HCT116 (cell line): ENCODE results near the gene QKI. TPM values are rescaled to one million over a fixed set of nuclear protein-coding genes. Genes with fewer than 3 reads are reported as not detected.

Experiments
- ATAC-seq: fragments of 200-7000 bp; cut with Tn5 transposase; 2 replicates; pipeline ENCODE4 v1.9.1; 2020; ENCODE audit warnings: mild to moderate bottlenecking, moderate library complexity
- BruUV-seq: library from RNA; stranded (reverse); fragments of 400-500 nt; replicated peaks from 2 replicates; lab custom pipeline; 2021; lab: Mats Ljungman, UMichigan
- CTCF ChIA-PET: fragments of 300-600 bp; sonication (Branson Sonifier 250); formaldehyde crosslinking; loops from one replicate; lab custom pipeline; 2021; ENCODE audit warnings: antibody characterized with exemption; lab: Charles Lee
- POLR2A ChIA-PET: fragments of 300-600, 350-600 bp; sonication (Branson Sonifier 250); formaldehyde crosslinking; loops from one replicate; lab custom pipeline; 2021; ENCODE audit warnings: antibody characterized with exemption; lab: Charles Lee
- RAD21 ChIA-PET, 2 experiments: fragments of 300-600 bp; sonication (Branson Sonifier 250); formaldehyde crosslinking; loops; one replicate each; lab custom pipeline; 2023; ENCODE audit warnings: low total read pairs in 2 of 2; ENCODE audit not compliant: uncharacterized antibody in 2 of 2, unreplicated experiment in 2 of 2, low non-redundant PET in 1 of 2; lab: Charles Lee
- DNase-seq: peaks from one replicate; pipeline ENCODE4 v3.0.0-alpha.2; 2010; ENCODE audit warnings: low read depth, low spot score
- H2AFZ ChIP-seq: fragments of 200-600 bp; shearing (Covaris generic), sonication (generic); 2 replicates; pipeline ENCODE4 v1.6.1; 2017; ENCODE audit warnings: low read depth, mixed run types, mixed read lengths, antibody characterized with exemption, low read length; ENCODE audit not compliant: poor library complexity, severe bottlenecking
- H3K27ac ChIP-seq: 2 replicates; pipeline ENCODE4 v1.5.1; 2012; ENCODE audit warnings: low read depth, low read length
- H3K27me3 ChIP-seq: fragments of 200-600 bp; sonication (generic); 2 replicates; pipeline ENCODE4 v1.6.1; 2016; ENCODE audit warnings: mixed run types, low read length, mixed read lengths; ENCODE audit not compliant: insufficient read depth
- H3K36me3 ChIP-seq, 2 experiments: fragments of 200-500 bp in 1 of 2; fragments of 200-600 bp in 1 of 2; sonication (Bioruptor generic) in 1 of 2; sonication (generic) in 1 of 2; 2 replicates each; pipeline versions ENCODE4 v1.5.1 to v1.6.1; 2014 to 2016; ENCODE audit warnings: low read length in 2 of 2, inconsistent platforms in 1 of 2, mixed read lengths in 1 of 2, mixed run types in 1 of 2; ENCODE audit not compliant: insufficient read depth in 2 of 2, control insufficient read depth in 1 of 2
- H3K4me1 ChIP-seq, 2 experiments: fragments of 200-600 bp in 1 of 2; sonication (generic) in 1 of 2; 2 replicates each; pipeline versions ENCODE4 v1.5.1 to v1.6.1; 2012 to 2017; ENCODE audit warnings: low read length in 2 of 2, inconsistent platforms in 1 of 2, mild to moderate bottlenecking in 1 of 2, mixed read lengths in 1 of 2, mixed run types in 1 of 2, moderate library complexity in 1 of 2; ENCODE audit not compliant: insufficient read depth in 2 of 2, control insufficient read depth in 1 of 2
- H3K4me2 ChIP-seq: fragments of 200-600 bp; sonication (generic); 2 replicates; pipeline ENCODE4 v1.6.1; 2017; ENCODE audit warnings: mixed run types, low read length, mixed read lengths
- H3K4me3 ChIP-seq, 2 experiments: fragments of 200-600 bp in 1 of 2; sonication (generic) in 1 of 2; replicated peaks in 1 of 2; 2 replicates each; pipeline ENCODE4 v1.5.1; 2011 to 2016; ENCODE audit warnings: low read length in 2 of 2, control low read depth in 1 of 2, low read depth in 1 of 2, mild to moderate bottlenecking in 1 of 2, mixed read lengths in 1 of 2, mixed run types in 1 of 2
- H3K79me2 ChIP-seq: fragments of 200-600 bp; sonication (generic); 2 replicates; pipeline ENCODE4 v1.6.1; 2017; ENCODE audit warnings: mild to moderate bottlenecking, mixed run types, low read length, moderate library complexity, mixed read lengths; ENCODE audit not compliant: insufficient read depth
- H3K9ac ChIP-seq: fragments of 200-600 bp; sonication (generic); 2 replicates; pipeline ENCODE4 v1.6.1; 2016; ENCODE audit warnings: low read length, mixed read lengths
- H3K9me2 ChIP-seq: fragments of 200-600 bp; sonication (generic), shearing (Covaris generic); 2 replicates; pipeline ENCODE4 v1.6.1; 2017; ENCODE audit warnings: mixed run types, mild to moderate bottlenecking, moderate library complexity; ENCODE audit not compliant: insufficient read depth
- H3K9me3 ChIP-seq, 2 experiments: fragments of 200-500 bp in 1 of 2; fragments of 200-600 bp in 1 of 2; sonication (Bioruptor generic) in 1 of 2; sonication (generic) in 1 of 2; 2 replicates each; pipeline ENCODE4 v1.6.1; 2014 to 2017; ENCODE audit warnings: low read length in 2 of 2, mixed read lengths in 2 of 2, inconsistent platforms in 1 of 2, low read depth in 1 of 2, mild to moderate bottlenecking in 1 of 2, mixed run types in 1 of 2, moderate library complexity in 1 of 2; ENCODE audit not compliant: control insufficient read depth in 1 of 2, insufficient read depth in 1 of 2
- H4K20me1 ChIP-seq: fragments of 200-600 bp; sonication (generic), shearing (Covaris generic); 2 replicates; pipeline ENCODE4 v1.6.1; 2017; ENCODE audit warnings: mixed run types, mild to moderate bottlenecking, moderate library complexity; ENCODE audit not compliant: insufficient read depth
- CBX3 ChIP-seq: IDR thresholded peaks from 2 replicates; pipeline ENCODE4 v1.6.1; 2012; ENCODE audit warnings: low read depth
- EGR1 ChIP-seq: IDR thresholded peaks from 2 replicates; pipeline ENCODE4 v1.6.1; 2012; ENCODE audit warnings: low read depth
- ELF1 ChIP-seq: IDR thresholded peaks from 2 replicates; pipeline ENCODE4 v1.6.1; 2012; ENCODE audit warnings: low read depth, borderline replicate concordance
- EZH2 ChIP-seq: fragments of 200-600 bp; sonication (generic); IDR thresholded peaks from 2 replicates; pipeline ENCODE4 v1.6.1; 2017; ENCODE audit warnings: antibody characterized with exemption, mixed run types
- EZH2phosphoT487 ChIP-seq: fragments of 200-600 bp; IDR thresholded peaks from 2 replicates; pipeline ENCODE4 v1.6.1; 2018; ENCODE audit warnings: antibody characterized with exemption, borderline replicate concordance
- FOSL1 ChIP-seq: IDR thresholded peaks from 2 replicates; pipeline ENCODE4 v1.6.1; 2012; ENCODE audit warnings: low read depth
- JUND ChIP-seq: IDR thresholded peaks from 2 replicates; pipeline ENCODE4 v1.6.1; 2012
- POLR2A ChIP-seq: IDR thresholded peaks from 2 replicates; pipeline ENCODE4 v1.7.0; 2011; ENCODE audit warnings: borderline replicate concordance; ENCODE audit not compliant: insufficient read depth, insufficient read length; ENCODE audit errors: extremely low read depth
- RAD21 ChIP-seq: IDR thresholded peaks from 2 replicates; pipeline ENCODE4 v1.6.1; 2012; ENCODE audit warnings: low read depth, mild to moderate bottlenecking
- SIN3A ChIP-seq: IDR thresholded peaks from 2 replicates; pipeline ENCODE4 v1.6.1; 2012; ENCODE audit warnings: low read depth
- SP1 ChIP-seq: IDR thresholded peaks from 2 replicates; pipeline ENCODE4 v1.6.1; 2012; ENCODE audit warnings: low read depth
- SRF ChIP-seq: IDR thresholded peaks from 2 replicates; pipeline ENCODE4 v1.6.1; 2012; ENCODE audit warnings: low read depth
- TCF7L2 ChIP-seq: IDR thresholded peaks from 2 replicates; pipeline ENCODE4 v1.7.0; 2011; ENCODE audit warnings: borderline replicate concordance, inconsistent platforms; ENCODE audit not compliant: insufficient read depth, insufficient read length; ENCODE audit errors: extremely low read depth
- YY1 ChIP-seq: IDR thresholded peaks from 2 replicates; pipeline ENCODE4 v1.6.1; 2011; ENCODE audit warnings: low read length, low read depth, moderate library complexity, mild to moderate bottlenecking; ENCODE audit not compliant: insufficient replicate concordance; ENCODE audit errors: extremely low read depth
- ZFX ChIP-seq: fragments of 450-650 bp; IDR thresholded peaks from 2 replicates; pipeline ENCODE4 v1.6.1; 2017
- intact Hi-C: fragments of 100-400 bp; cut with micrococcal nuclease; formaldehyde crosslinking; loops from 2 replicates; pipeline ENCODE4 v1.10.0; 2022
- total RNA-seq: library from RNA; stranded (reverse); gene quantifications from one replicate; pipeline ENCODE4 v1.2.1, GENCODE V29; 2021; ENCODE audit not compliant: unreplicated experiment
- TF ChIP-seq, protein P1 (sequence below), 3 experiments: fragments of 200-600 bp in 1 of 3; sonication (generic) in 1 of 3; IDR thresholded peaks in 2 of 3; conservative IDR thresholded peaks in 1 of 3; 2 replicates each; pipeline ENCODE4 v1.5.1; 2012 to 2017; ENCODE audit warnings: low read depth in 2 of 3, low read length in 2 of 3, antibody characterized with exemption in 1 of 3, borderline replicate concordance in 1 of 3, control low read depth in 1 of 3, mild to moderate bottlenecking in 1 of 3, mixed read lengths in 1 of 3, mixed run types in 1 of 3, moderate library complexity in 1 of 3; ENCODE audit not compliant: insufficient read depth in 1 of 3
- TF ChIP-seq, protein P2 (sequence below): IDR thresholded peaks from 2 replicates; pipeline ENCODE4 v1.6.1; 2012
- TF ChIP-seq, protein P3 (sequence below): IDR thresholded peaks from 2 replicates; pipeline ENCODE4 v1.6.1; 2012
- TF ChIP-seq, protein P4 (sequence below): IDR thresholded peaks from 2 replicates; pipeline ENCODE4 v1.6.1; 2011; ENCODE audit warnings: mild to moderate bottlenecking, low read length, moderate library complexity; ENCODE audit not compliant: insufficient replicate concordance; ENCODE audit errors: extremely low read depth

The QKI gene
- total RNA-seq, 1 experiment from 2014 or later = 35.3 TPM

DNA sequence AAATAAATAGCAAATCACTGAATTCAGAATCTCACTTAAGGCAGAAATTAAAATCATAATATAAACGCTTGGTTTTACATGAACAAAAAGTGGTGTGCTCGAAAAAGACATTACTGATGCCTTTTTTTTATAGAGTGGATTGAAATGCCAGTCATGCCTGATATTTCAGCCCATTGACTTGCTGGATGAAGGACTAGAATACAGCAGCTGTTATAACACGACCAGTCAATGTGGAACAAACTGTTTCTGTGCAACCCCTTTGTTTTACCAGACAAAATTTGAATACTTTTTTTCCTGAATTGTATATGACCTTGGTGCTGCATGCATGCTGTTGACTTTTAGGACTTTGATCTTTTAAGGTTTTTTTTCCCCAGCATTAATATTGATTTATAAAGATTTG lies 150.0 kb downstream of the QKI start:
- BruUV-seq = no TSS peak
- intact Hi-C loops = no loop called here
- no peaks in the 10 kb centered on the region for H3K9me3 ChIP-seq
- TF ChIP-seq, protein P1, sequence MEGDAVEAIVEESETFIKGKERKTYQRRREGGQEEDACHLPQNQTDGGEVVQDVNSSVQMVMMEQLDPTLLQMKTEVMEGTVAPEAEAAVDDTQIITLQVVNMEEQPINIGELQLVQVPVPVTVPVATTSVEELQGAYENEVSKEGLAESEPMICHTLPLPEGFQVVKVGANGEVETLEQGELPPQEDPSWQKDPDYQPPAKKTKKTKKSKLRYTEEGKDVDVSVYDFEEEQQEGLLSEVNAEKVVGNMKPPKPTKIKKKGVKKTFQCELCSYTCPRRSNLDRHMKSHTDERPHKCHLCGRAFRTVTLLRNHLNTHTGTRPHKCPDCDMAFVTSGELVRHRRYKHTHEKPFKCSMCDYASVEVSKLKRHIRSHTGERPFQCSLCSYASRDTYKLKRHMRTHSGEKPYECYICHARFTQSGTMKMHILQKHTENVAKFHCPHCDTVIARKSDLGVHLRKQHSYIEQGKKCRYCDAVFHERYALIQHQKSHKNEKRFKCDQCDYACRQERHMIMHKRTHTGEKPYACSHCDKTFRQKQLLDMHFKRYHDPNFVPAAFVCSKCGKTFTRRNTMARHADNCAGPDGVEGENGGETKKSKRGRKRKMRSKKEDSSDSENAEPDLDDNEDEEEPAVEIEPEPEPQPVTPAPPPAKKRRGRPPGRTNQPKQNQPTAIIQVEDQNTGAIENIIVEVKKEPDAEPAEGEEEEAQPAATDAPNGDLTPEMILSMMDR (IDR thresholded peaks at IDR 0.05 in 2 of 3, conservative IDR thresholded peaks at IDR 0.05 in 1 of 3; ENCODE audit: borderline replicate concordance in 1 of 3, insufficient read depth in 1 of 3, low read depth in 2 of 3, low read length in 2 of 3) = no peak
- TF ChIP-seq ZFX = no peak
- no peak for TF ChIP-seq SP1
- TF ChIP-seq JUND = no peak
- no peak for TF ChIP-seq POLR2A
- no peak for TF ChIP-seq ELF1
- ChIA-PET CTCF (no interaction called here), RAD21 (no interaction called here), POLR2A (no interaction called here)
- H3K36me3 ChIP-seq = no peaks in the 10 kb centered on the region
- no peak overlapping the region for H3K4me2 ChIP-seq
- H3K4me3 ChIP-seq = no peak overlapping the region
- no peaks in the 10 kb centered on the region for H3K27me3 ChIP-seq
- H2AFZ ChIP-seq = no peak overlapping the region
- DNase-seq (no peak), ATAC-seq (no peak)
- H3K79me2 ChIP-seq = no peaks in the 10 kb centered on the region
- no peaks in the 10 kb centered on the region for H3K9me2 ChIP-seq
- no peaks in the 10 kb centered on the region for H4K20me1 ChIP-seq
- no peak overlapping the region for H3K27ac ChIP-seq
- H3K9ac ChIP-seq = no peak overlapping the region
- no peaks in the 10 kb centered on the region for H3K4me1 ChIP-seq

DNA sequence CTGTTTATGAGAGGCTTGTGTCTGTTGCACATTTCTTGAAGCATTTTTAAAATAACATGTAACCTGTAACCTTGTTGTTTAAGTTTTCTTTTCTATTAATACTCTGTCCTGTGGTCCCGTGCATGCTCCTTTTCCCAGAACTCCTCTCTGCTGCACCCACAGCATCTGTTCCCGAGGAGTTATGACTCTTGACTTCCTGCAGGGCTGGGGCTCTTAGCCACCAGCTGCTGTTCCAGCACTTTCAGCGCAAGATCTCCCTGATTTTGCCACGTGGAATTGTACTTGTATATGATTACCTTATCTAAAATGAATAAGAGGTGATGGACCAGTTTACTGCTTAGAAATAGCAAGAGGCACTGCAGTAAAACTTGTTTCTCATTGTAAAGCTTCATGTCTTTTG lies 150.6 kb downstream of the QKI start:
- H3K4me3 ChIP-seq = no peak overlapping the region
- H3K36me3 ChIP-seq = no peaks in the 10 kb centered on the region
- H3K9ac ChIP-seq = no peak overlapping the region
- ChIA-PET POLR2A (no interaction called here), CTCF (no interaction called here), RAD21 (no interaction called here)
- H3K27ac ChIP-seq = no peak overlapping the region
- no peak overlapping the region for H2AFZ ChIP-seq
- no peaks in the 10 kb centered on the region for H4K20me1 ChIP-seq
- no peaks in the 10 kb centered on the region for H3K27me3 ChIP-seq
- H3K9me3 ChIP-seq = no peaks in the 10 kb centered on the region
- H3K9me2 ChIP-seq = no peaks in the 10 kb centered on the region
- intact Hi-C loops = no loop called here
- TF ChIP-seq SP1 = no peak
- no peak for TF ChIP-seq EGR1
- TF ChIP-seq EZH2 = no peak
- TF ChIP-seq ZFX = no peak
- no peak for TF ChIP-seq POLR2A
- TF ChIP-seq RAD21 = no peak
- no peak for TF ChIP-seq YY1
- no peak for TF ChIP-seq CBX3
- no peak for TF ChIP-seq EZH2phosphoT487
- TF ChIP-seq, protein P2, sequence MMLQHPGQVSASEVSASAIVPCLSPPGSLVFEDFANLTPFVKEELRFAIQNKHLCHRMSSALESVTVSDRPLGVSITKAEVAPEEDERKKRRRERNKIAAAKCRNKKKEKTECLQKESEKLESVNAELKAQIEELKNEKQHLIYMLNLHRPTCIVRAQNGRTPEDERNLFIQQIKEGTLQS = no peak
- no peak for TF ChIP-seq TCF7L2
- TF ChIP-seq, protein P3, sequence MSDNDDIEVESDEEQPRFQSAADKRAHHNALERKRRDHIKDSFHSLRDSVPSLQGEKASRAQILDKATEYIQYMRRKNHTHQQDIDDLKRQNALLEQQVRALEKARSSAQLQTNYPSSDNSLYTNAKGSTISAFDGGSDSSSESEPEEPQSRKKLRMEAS = no peak
- TF ChIP-seq FOSL1 = no peak
- TF ChIP-seq SIN3A = no peak
- no peak for TF ChIP-seq ELF1
- TF ChIP-seq, protein P4, sequence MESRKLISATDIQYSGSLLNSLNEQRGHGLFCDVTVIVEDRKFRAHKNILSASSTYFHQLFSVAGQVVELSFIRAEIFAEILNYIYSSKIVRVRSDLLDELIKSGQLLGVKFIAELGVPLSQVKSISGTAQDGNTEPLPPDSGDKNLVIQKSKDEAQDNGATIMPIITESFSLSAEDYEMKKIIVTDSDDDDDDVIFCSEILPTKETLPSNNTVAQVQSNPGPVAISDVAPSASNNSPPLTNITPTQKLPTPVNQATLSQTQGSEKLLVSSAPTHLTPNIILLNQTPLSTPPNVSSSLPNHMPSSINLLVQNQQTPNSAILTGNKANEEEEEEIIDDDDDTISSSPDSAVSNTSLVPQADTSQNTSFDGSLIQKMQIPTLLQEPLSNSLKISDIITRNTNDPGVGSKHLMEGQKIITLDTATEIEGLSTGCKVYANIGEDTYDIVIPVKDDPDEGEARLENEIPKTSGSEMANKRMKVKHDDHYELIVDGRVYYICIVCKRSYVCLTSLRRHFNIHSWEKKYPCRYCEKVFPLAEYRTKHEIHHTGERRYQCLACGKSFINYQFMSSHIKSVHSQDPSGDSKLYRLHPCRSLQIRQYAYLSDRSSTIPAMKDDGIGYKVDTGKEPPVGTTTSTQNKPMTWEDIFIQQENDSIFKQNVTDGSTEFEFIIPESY = no peak
- no peak for TF ChIP-seq SRF
- BruUV-seq = no TSS peak
- no peaks in the 10 kb centered on the region for H3K79me2 ChIP-seq
- H3K4me2 ChIP-seq = no peak overlapping the region
- no peak for DNase-seq
- H3K4me1 ChIP-seq = no peaks in the 10 kb centered on the region
- ATAC-seq = no peak
